GM04504 (cell line): Measurements from ENCODE around the gene GSPT1.
"Not testable (repeated sequence)": the region's sequence is repeated elsewhere in the genome, so short reads cannot be mapped to it uniquely, and the experiment has no call there.

Source experiments
- DNase-seq: peaks from one replicate; pipeline ENCODE4 v3.0.0-alpha.2; 2012; ENCODE audit warnings: low read depth

The GSPT1 gene

GRCh38 chr16:11915644-11916523, at the start of gene GSPT1:
GSPT1 (minus strand) TSS chr16:11915956; CDS start chr16:11915720, 236 bp downstream.
- peak; percentile 96 for DNase-seq

- DNase-seq = no peak
These were observed 49.2 kb upstream of the GSPT1 start, which contains the start of gene TNFRSF17 for GRCh38 chr16:11964761-11965551. TNFRSF17 (plus strand) TSS chr16:11965210; CDS start chr16:11965325, 115 bp downstream.

GRCh38 chr16:11963706-11964105, 48.0 kb upstream of the GSPT1 start:
- DNase-seq = no peak

- not testable (repeated sequence) for DNase-seq
These were observed 47.2 kb upstream of the GSPT1 start for GRCh38 chr16:11962978-11963377.

GRCh38 chr16:11962457-11962856, 46.7 kb upstream of the GSPT1 start:
- not testable (repeated sequence) for DNase-seq

GRCh38 chr16:11957591-11958395, 42.0 kb upstream of the GSPT1 start:
- DNase-seq = no peak

GRCh38 chr16:11956558-11956957, 40.8 kb upstream of the GSPT1 start:
- DNase-seq = no peak

GRCh38 chr16:11955713-11956123, 40.0 kb upstream of the GSPT1 start:
- peak; percentile 96 for DNase-seq

- DNase-seq = not testable (repeated sequence)
These were observed 37.8 kb upstream of the GSPT1 start for GRCh38 chr16:11953576-11953975.

- DNase-seq = no peak
These were observed 34.6 kb upstream of the GSPT1 start for GRCh38 chr16:11950388-11950787.

- peak; percentile 31 for DNase-seq
These were observed 33.8 kb upstream of the GSPT1 start for GRCh38 chr16:11949527-11949926.

- DNase-seq = no peak
These were observed 33.1 kb upstream of the GSPT1 start for GRCh38 chr16:11948819-11949218.

GRCh38 chr16:11946433-11946832, 30.7 kb upstream of the GSPT1 start:
- no peak for DNase-seq

GRCh38 chr16:11941945-11942344, 26.2 kb upstream of the GSPT1 start, which contains the start of gene NPIPB2:
NPIPB2 (minus strand) TSS chr16:11942045; CDS start chr16:11942045, 0 bp downstream.
- not testable (repeated sequence) for DNase-seq

- not testable (repeated sequence) for DNase-seq
These were observed 11.6 kb upstream of the GSPT1 start for GRCh38 chr16:11927350-11927749.

- not testable (repeated sequence) for DNase-seq
These were observed 8.3 kb upstream of the GSPT1 start for GRCh38 chr16:11924046-11924445.

GRCh38 chr16:11916524-11917285, 949 bp upstream of the GSPT1 start:
- no peak for DNase-seq

GRCh38 chr16:11915114-11915643, 577 bp downstream of the GSPT1 start:
- DNase-seq = no peak

GRCh38 chr16:11914210-11915113, 1.3 kb downstream of the GSPT1 start:
- no peak for DNase-seq
